A549 (cell line): ENCODE results near the gene YWHAG.

Experiments
- CTCF ChIP-seq: fragments of >200 bp; sonication (Bioruptor Twin); formaldehyde crosslinking; IDR thresholded peaks from 3 replicates; pipeline ENCODE4 v1.5.1; 2016
- FOSL2 ChIP-seq, 2 experiments: fragments of 450-650 bp in 1 of 2; fragments of >200 bp in 1 of 2; sonication (Bioruptor Twin) in 1 of 2; formaldehyde crosslinking; IDR thresholded peaks; 2 replicates each; pipeline versions ENCODE4 v1.5.0 to v1.6.1; 2016 to 2020; ENCODE audit warnings: mild to moderate bottlenecking in 1 of 2, moderate library complexity in 1 of 2
- MAFK ChIP-seq: fragments of 450-650 bp; IDR thresholded peaks from 2 replicates; pipeline ENCODE4 v1.6.1; 2014; ENCODE audit not compliant: partially characterized antibody
- POLR2A ChIP-seq: IDR thresholded peaks from 2 replicates; pipeline ENCODE4 v1.6.1; 2012; ENCODE audit warnings: mild to moderate bottlenecking, low read length
- REST ChIP-seq: fragments of 200-600 bp; sonication (generic); IDR thresholded peaks from 2 replicates; pipeline ENCODE4 v1.6.1; 2016; ENCODE audit warnings: antibody characterized with exemption, mild to moderate bottlenecking, moderate library complexity
- SMC3 ChIP-seq: fragments of >200 bp; sonication (Bioruptor Twin); formaldehyde crosslinking; IDR thresholded peaks from 3 replicates; pipeline ENCODE4 v1.6.1; 2018; ENCODE audit warnings: inconsistent platforms

- TF ChIP-seq CTCF: no peak
- no peak for TF ChIP-seq POLR2A
- TF ChIP-seq SMC3: no peak
- TF ChIP-seq MAFK: no peak
- TF ChIP-seq REST: no peak
- TF ChIP-seq FOSL2 (IDR thresholded peaks at IDR 0.05): no peak
- no peak for TF ChIP-seq FOSL2 (CRISPR knock-in tag; IDR thresholded peaks at IDR 0.05)
Observed at GRCh38 chr7:76346778-76347177, 12.0 kb downstream of the YWHAG start.
